Measurements from ENCODE around the gene RHEB.

The RHEB gene

GRCh38 chr7:151431768-151432311, 87.9 kb downstream of the RHEB start:
- DNase-seq (ENCODE audit: low read depth), result no peak

DNA sequence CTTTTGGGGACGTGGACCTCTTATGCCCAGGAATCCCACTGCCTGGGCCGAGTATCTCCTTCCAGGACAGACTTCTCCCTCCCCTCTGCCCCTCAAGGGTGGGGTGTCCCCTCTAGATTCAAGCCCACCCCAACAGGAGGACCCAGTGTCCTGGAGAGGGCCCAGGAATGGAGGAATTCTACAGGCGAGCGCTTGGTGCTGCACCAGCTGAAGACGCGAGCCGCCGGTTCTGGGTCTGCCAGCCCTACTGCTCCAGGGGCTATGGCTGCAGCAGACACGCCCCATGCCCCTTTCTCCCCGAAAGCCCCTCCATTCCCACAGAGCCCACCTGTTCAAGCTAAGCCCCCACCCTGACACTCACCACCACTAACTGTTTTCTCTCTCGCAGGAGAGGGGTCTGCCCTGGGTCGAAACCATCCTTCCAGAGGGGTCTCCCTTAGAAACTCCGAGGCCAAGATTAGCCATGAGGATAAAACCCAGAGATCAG, 88.4 kb downstream of the RHEB start:
- no peak for DNase-seq (ENCODE audit: low read depth)

GRCh38 chr7:151430391-151431205, 89.1 kb downstream of the RHEB start:
- DNase-seq (ENCODE audit: low read depth), result no peak

DNA sequence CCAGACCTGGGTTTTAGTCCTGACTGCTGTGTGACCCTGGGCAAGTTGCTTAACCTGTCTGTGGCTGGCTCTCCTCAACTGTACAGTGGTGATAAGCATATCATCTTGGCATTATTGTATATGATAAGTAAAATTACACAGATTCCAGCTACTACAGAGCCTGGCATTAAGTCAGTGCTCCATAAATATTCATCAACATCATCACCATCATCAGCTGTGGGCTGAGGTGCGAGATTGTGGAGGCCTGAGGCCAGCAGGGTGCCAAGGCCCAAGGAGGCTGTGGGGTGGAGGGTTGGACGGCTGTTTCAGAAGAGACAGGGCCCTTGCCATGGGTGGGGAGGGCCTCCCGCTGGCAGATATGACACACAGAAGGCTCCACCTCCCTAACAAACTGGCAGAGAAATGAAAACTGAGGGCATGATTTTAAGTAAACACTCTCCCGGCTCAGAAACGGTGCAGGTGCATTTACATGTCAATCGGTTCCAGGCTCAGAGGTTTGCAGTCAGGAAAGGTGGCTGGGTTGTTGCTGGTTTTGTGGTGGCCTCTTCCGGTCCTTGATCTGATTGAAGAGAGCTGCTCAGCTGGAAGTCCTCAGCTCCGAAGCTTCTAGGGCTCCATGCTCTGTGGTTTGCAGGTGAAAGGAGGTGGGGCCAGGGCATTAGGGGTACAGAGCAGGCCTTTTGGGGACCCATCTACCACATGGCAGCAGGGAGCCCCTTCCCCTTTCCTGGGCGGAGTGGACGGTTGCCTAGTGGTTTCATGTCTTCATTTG, 89.9 kb downstream of the RHEB start:
- no peak for DNase-seq (ENCODE audit: low read depth)

DNA sequence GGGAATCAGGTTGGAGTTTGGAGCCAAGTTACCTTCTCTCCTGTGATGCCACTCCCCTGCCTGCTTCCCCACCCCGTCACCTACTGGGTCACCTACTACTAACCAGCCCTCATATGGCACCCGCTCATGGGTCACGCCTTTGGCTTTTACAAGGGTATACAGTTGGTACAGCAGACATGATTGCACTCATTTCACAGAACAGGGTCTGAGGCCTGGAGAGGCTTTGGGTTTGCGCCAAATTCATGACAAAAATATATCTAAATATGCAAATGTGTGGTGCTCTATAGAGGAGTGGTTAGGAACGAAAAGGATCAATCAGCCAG, 90.5 kb downstream of the RHEB start:
- DNase-seq (ENCODE audit: low read depth), result no peak

DNA sequence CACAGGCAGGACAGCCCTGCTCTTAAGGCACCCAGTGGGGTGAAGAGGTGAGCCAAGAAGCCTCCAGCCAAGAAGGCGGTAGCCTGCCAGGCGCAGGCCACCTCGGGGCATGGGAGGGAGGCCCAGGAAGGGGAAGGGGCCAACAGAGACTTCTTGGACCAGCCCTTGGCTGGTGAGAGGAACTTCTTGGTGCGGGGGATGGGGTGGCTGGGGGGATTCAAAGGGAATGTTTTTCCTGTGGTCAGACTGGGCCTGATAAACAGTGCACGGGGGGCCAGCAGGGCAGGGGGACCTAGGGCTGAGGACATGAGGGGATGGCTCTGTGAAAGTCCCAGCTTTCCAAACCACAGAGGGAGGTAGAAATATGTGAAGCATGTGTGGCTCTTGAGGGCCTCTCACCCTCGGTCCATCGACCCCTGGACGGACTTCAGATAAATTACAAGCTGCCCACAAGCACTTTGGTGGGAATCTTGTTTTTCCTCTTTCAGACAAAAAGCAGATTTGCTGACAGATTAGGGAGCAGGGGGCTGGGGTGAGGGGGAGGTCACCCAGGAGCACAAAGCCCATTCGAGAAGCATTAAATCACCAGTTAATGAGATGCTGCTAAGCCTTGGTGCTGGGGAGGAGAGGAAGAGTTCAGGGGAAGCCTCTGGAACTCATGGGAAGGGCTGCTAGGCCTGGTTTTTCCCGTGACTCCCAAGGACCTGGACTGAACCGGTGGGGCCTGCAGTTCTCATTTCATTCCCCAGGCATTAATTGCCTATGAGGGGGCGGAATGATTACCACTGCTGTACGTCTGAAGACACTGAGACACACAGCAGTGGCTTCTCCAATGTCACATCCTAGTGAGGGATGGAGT, 91.1 kb downstream of the RHEB start:
- DNase-seq (ENCODE audit: low read depth), result no peak

DNA sequence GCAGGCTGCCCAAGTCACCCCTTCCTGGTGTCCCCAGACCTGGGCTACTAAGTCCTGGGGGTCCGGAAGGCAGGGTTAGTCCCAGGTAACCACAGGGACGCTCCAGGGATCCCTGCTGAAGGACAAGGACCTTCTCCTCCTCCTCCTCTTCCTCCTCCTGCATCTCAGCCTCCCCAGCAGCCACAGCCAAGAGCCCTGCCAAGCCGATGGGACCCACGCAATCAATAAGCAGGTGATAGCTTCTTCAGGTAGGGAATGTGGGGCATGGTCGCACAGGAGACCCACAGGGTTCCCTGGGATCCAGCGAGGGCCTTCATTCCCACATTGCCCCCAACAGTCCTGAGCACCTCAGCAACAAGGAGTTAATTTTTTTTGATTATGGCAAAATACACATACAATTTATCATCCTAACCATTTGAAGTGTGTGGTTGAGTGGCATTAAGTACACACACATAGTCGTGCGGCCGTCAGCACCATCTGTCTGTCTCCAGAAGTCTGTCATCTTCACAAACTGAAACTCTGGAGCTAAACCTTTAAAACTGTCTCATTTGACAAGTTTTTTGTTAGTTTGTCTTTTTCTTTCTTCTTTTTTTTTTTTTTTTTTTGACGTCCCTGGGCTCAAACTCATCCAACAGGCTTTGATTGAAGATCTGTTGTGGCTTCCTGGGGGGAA, 91.9 kb downstream of the RHEB start:
- DNase-seq (ENCODE audit: low read depth), result no peak

- DNase-seq (ENCODE audit: low read depth), result no peak
Measured at GRCh38 chr7:151426904-151427704, 92.6 kb downstream of the RHEB start.

GRCh38 chr7:151426441-151426903, 93.2 kb downstream of the RHEB start:
- DNase-seq (ENCODE audit: low read depth), result no peak

DNA sequence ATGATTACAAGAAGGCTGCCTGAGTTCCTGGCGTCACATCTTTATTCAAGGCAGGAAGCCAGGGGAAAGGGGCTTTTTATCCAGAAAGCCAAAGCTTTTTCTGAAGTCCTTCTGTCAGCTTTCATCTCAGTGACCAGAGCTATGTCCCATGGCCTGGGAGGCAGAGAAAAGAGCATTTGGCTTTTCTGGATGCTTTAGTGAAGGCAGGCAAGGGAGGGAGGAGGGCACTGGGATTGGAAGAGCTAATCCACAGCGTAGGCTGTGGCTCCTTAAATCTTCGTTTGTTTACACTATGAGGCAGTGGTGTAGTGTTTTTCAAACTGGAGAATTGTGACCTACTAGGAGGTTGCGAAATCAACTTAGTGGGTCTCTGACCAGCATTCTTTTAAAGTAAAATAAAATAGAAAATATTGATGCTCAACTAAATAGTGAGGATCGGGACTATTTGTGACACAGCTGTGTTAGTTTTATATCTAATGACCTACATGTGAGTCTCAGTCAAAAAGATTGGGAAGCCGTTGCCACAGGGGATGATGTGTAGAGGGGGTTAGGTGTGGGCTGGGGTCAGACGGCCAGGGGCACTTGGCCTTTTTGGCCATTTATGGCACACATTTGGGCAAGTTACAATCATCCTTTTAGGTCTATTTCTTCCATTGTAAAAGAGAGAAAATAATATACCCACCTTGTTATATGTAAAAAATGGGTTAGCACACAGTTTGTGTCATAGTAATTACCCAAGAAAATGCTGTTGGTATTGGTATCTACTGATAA, 93.8 kb downstream of the RHEB start:
- DNase-seq (ENCODE audit: low read depth), result no peak

GRCh38 chr7:151424799-151425198, 94.9 kb downstream of the RHEB start:
- no peak for DNase-seq (ENCODE audit: low read depth)

GRCh38 chr7:151423936-151424335, 95.8 kb downstream of the RHEB start:
- DNase-seq (ENCODE audit: low read depth), result no peak

- DNase-seq (ENCODE audit: low read depth), result no peak
Measured at GRCh38 chr7:151423226-151423625, 96.5 kb downstream of the RHEB start.

- no peak for DNase-seq (ENCODE audit: low read depth)
Measured at GRCh38 chr7:151422212-151422611, 97.5 kb downstream of the RHEB start.

DNA sequence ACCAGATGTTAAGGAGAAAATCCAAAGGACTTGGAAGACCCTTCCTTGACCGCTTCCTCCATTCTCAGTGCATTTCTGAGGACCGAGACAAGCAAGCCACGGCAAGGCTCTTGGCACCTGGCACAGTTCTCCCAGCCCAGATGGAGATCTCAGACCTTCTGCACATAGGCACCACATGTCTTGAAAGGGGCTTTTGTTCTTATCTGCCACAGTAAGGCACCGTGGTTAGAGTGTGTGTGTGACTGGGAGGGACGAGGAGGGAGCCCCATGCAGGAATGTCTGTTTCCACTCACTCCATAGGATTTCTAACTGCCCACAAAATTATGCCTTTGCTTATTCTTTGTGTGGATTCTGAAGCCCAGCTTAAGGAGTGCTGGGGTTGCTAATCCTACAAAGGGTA, 99.6 kb downstream of the RHEB start:
- no peak for DNase-seq (ENCODE audit: low read depth)

DNA sequence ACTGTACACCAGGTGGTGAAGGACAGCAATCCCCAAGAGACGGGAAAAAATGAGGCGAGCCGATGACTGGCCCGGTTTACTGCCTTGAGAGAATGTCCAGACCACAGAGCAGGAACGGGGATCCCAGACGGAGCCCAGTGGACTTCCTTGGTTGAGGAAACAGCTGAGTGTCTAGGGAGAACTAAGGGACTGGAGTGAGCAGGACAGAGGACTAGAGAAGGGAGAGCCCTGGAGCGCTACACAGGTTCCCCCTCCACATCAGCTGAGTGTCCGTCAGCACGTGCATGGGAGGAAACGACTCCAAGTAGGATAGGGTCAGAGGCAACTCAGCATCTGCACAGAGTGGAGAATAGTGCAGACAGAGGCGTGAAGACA, 102.8 kb downstream of the RHEB start:
- no peak for DNase-seq (ENCODE audit: low read depth)

- DNase-seq (ENCODE audit: low read depth), result no peak
Measured at GRCh38 chr7:151416112-151416940, 103.4 kb downstream of the RHEB start.

Data from stimulated activated CD8-positive, alpha-beta memory T cell treated with anti-CD3 and anti-CD28 coated beads, Interleukin-7, amount 100 ng/mL, for 24 hours (primary cell).